Transverse colon (tissue), 4 donors: ENCODE data around the gene ASB9. TPM values are rescaled to one million over a fixed set of nuclear protein-coding genes. Genes with fewer than 3 reads are reported as not detected.
A peak's percentile ranks its signal among the peaks of the same experiment; 100 is the strongest.

ENCODE experiments used
- DNase-seq: peaks from one replicate; pipeline ENCODE4 v3.0.0-alpha.2; 2019
- H3K27ac ChIP-seq, 4 donors: fragments of 200-600 bp; sonication (generic); 2 replicates each; pipeline ENCODE4 v1.5.1; 2016 to 2018; ENCODE audit warnings: inconsistent platforms in 4 of 4
- H3K27me3 ChIP-seq: fragments of 200-600 bp; sonication (generic); 2 replicates; pipeline ENCODE4 v1.5.1; 2017; ENCODE audit warnings: inconsistent platforms
- H3K36me3 ChIP-seq, 4 donors: fragments of 200-600 bp; sonication (generic); 2 replicates each; pipeline ENCODE4 v1.5.1; 2017 to 2019; ENCODE audit warnings: inconsistent platforms in 4 of 4
- H3K4me1 ChIP-seq, 4 donors: fragments of 200-600 bp; sonication (generic); 2 replicates each; pipeline ENCODE4 v1.5.1; 2017 to 2020; ENCODE audit warnings: inconsistent platforms in 4 of 4
- H3K4me3 ChIP-seq, 4 donors: fragments of 200-600 bp; sonication (generic); 1 replicate in 1 of 4; 2 replicates in 3 of 4; pipeline versions ENCODE4 v1.5.1 to v1.6.1; 2017 to 2019; ENCODE audit warnings: inconsistent platforms in 4 of 4
- H3K9me3 ChIP-seq, 2 donors: fragments of 200-600 bp; sonication (generic); 2 replicates each; pipeline ENCODE4 v1.5.1; 2017 to 2019; ENCODE audit warnings: inconsistent platforms in 2 of 2
- EP300 ChIP-seq: sonication (generic); formaldehyde crosslinking; IDR thresholded peaks from one replicate; pipeline ENCODE4 v1.6.1; 2017; ENCODE audit warnings: antibody characterized with exemption, low read depth
- POLR2A ChIP-seq: fragments of 450-650 bp; IDR thresholded peaks from one replicate; pipeline ENCODE4 v1.6.1; 2016; ENCODE audit warnings: antibody characterized with exemption, mild to moderate bottlenecking, moderate library complexity
- POLR2AphosphoS5 ChIP-seq, 3 donors: sonication (generic); formaldehyde crosslinking; IDR thresholded peaks; one replicate each; pipeline ENCODE4 v1.6.1; 2016; ENCODE audit warnings: antibody characterized with exemption in 3 of 3
- WGBS, 2 donors: methylation state at CpG; one replicate each; pipeline ENCODE4 v1.1.5; 2018; ENCODE audit warnings: low coverage in 1 of 2; 5-methylcytosine and 5-hydroxymethylcytosine counted together
- in situ Hi-C, 4 donors: fragments of 200-750 bp; cut with MboI; loops; one replicate each; pipeline versions ENCODE4 v1.15.0 to v1.15.1; 2017; ENCODE audit warnings: low sequenced_read_pairs in 3 of 4, low pct_ligation_motif_present in 1 of 4, low pct_unique_long_range_greater_than_20kb in 1 of 4
- intact Hi-C: fragments of 100-400 bp; cut with DNase I; formaldehyde crosslinking; loops from one replicate; pipeline ENCODE4 v1.15.1; 2023; ENCODE audit warnings: low total_unique reads
- total RNA-seq, 4 donors: library from RNA; depleted of rRNA; stranded (reverse); fragments of >200 nt; gene quantifications; one replicate each; pipeline ENCODE4 v1.1.0, GENCODE V29; 2016
- TF ChIP-seq, protein P1 (sequence below), 5 experiments: fragments of 200-600 bp in 3 of 5; fragments of 450-650 bp in 2 of 5; sonication (generic) in 3 of 5; IDR thresholded peaks; 1 replicate in 2 of 5; 2 replicates in 3 of 5; pipeline ENCODE4 v1.5.1; 2016 to 2017; ENCODE audit warnings: antibody characterized with exemption in 5 of 5, inconsistent platforms in 3 of 5, mild to moderate bottlenecking in 2 of 5, moderate library complexity in 1 of 5

The ASB9 gene
- total RNA-seq, 4 donors from 2014 or later: 1.8 to 3.0 (median 2.5) TPM; not detected in 1

DNA sequence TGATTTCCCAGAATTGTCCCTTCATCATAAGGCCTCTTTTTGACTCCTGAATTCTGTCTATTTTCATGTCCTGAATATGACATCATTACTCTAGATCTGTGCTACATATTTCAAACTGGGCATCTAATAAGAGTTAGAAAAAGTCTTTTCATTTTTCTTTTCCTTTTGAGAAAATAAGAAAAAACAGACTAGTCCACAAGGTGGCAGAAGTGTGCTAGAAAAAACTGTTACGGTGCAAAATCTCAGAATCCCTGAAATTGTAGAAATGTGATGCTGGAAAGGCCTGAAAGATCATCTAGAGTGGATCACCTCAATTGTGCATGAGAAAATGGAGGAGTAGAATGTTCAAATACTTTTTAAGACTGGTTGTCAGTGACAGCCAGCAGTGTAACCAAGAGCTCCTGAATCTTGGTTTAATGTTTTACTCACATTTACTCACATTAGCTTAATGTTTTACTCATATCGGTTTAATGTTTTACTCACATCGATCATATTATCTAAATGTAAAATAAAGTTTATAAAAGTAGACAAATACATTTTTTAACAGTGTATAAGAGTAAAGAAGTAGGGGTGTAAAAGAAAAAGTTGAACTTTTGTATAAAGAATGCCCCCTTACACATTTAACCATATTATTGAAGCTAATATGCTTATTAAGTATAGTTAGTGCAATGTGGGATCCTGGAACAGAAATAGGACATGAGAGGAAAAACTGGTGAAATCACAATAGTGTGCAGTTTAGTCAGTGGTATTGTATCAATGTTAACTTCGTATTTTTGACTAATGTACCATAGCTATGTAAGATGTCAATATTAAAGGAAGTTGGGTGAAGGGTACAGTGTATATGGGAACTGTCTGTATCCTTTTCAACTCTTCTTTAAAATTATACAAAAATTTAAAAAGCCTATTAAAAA lies 30.3 kb upstream of the ASB9 start:
- Histone ChIP-seq H3K27ac (peak overlapping the region; percentile 9 to 49 (median 36)), H3K4me3 (no peak overlapping the region), H3K4me1 (peaks cover 0 to 4% (median 0%) of the 10 kb centered on the region in 4 donors), H3K27me3 (no peaks in the 10 kb centered on the region), H3K36me3 (no peaks in the 10 kb centered on the region), H3K9me3 (no peaks in the 10 kb centered on the region)
- intact Hi-C loops: no loop called here
- TF ChIP-seq, protein P1, sequence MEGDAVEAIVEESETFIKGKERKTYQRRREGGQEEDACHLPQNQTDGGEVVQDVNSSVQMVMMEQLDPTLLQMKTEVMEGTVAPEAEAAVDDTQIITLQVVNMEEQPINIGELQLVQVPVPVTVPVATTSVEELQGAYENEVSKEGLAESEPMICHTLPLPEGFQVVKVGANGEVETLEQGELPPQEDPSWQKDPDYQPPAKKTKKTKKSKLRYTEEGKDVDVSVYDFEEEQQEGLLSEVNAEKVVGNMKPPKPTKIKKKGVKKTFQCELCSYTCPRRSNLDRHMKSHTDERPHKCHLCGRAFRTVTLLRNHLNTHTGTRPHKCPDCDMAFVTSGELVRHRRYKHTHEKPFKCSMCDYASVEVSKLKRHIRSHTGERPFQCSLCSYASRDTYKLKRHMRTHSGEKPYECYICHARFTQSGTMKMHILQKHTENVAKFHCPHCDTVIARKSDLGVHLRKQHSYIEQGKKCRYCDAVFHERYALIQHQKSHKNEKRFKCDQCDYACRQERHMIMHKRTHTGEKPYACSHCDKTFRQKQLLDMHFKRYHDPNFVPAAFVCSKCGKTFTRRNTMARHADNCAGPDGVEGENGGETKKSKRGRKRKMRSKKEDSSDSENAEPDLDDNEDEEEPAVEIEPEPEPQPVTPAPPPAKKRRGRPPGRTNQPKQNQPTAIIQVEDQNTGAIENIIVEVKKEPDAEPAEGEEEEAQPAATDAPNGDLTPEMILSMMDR (IDR thresholded peaks at IDR 0.05): peak; percentile 29 to 47 (median 32)
- no peak for TF ChIP-seq POLR2AphosphoS5 (IDR thresholded peaks at IDR 0.05)
- TF ChIP-seq POLR2A: no peak
- no peak for TF ChIP-seq EP300
- DNase-seq: no peak
- 31% methylated on average over 3 to 4 of the region's 4 CpGs for WGBS, 2 donors
- in situ Hi-C loops: no loop called here

DNA sequence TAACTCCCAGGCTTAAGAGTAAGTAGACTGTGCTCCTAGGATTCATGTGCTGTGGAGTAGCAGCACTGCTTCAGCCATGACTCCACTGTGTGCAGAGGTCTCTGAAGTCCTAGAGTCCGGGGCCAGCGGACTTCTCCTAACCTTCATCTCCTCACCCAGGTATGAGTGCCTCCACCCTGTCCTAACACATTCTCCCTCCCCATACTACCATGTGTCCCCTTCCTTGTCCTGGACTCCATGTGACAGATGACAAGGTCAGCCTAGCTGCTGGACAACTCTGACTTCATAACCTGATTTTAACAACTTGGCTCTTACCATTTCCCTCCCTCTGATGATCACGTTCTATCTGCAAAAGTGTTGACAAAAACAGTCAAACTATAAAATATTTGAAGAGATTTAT lies 28.9 kb upstream of the ASB9 start:
- Histone ChIP-seq H3K4me3 (no peak overlapping the region), H3K9me3 (no peaks in the 10 kb centered on the region), H3K36me3 (no peaks in the 10 kb centered on the region), H3K27ac (peak overlapping the region in 2 of 4 donors; percentile 6 to 12), H3K4me1 (peaks cover 0 to 4% (median 0%) of the 10 kb centered on the region in 4 donors), H3K27me3 (no peaks in the 10 kb centered on the region)
- 60 to 74% methylated on average over 1 to 3 of the region's 3 CpGs for WGBS, 2 donors
- DNase-seq: no peak
- no peak for TF ChIP-seq POLR2AphosphoS5 (IDR thresholded peaks at IDR 0.05)
- TF ChIP-seq POLR2A: no peak
- TF ChIP-seq, protein P1 (IDR thresholded peaks at IDR 0.05): no peak
- TF ChIP-seq EP300: no peak
- intact Hi-C loops (no loop called here), in situ Hi-C loops (no loop called here)

DNA sequence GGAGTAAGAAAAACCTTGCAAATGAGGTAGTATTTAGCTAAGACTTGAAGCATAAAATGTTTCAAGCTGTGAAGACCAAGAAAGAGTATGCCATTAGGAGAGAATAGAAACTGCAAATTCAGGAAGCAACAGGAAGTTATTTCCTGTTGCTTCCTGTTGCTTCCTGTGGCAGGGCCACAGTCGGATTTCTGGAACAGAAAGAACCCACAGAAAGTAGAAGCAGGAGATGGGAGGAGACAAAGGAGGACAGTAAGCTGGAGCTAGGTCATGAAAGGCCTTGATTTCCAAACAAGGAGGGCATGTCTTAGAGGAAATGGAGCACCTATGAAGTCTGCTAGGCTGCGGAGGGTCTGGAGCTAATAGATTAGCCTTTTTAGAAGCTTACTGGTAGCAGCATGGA lies 28.3 kb upstream of the ASB9 start:
- Histone ChIP-seq H3K27ac (peak overlapping the region in 2 of 4 donors; percentile 6 to 12), H3K9me3 (no peaks in the 10 kb centered on the region), H3K36me3 (no peaks in the 10 kb centered on the region), H3K4me1 (peaks cover 0 to 4% (median 0%) of the 10 kb centered on the region in 4 donors), H3K27me3 (no peaks in the 10 kb centered on the region), H3K4me3 (no peak overlapping the region)
- WGBS, 2 donors: 65% methylated on average over 2 of the region's 2 CpGs; no CpG with 5 or more reads in 1 of the 2 donors
- intact Hi-C loops: no loop called here
- TF ChIP-seq POLR2AphosphoS5 (IDR thresholded peaks at IDR 0.05): no peak
- no peak for TF ChIP-seq POLR2A
- TF ChIP-seq, protein P1 (IDR thresholded peaks at IDR 0.05): no peak
- no peak for TF ChIP-seq EP300
- DNase-seq: no peak
- in situ Hi-C loops: no loop called here

DNA sequence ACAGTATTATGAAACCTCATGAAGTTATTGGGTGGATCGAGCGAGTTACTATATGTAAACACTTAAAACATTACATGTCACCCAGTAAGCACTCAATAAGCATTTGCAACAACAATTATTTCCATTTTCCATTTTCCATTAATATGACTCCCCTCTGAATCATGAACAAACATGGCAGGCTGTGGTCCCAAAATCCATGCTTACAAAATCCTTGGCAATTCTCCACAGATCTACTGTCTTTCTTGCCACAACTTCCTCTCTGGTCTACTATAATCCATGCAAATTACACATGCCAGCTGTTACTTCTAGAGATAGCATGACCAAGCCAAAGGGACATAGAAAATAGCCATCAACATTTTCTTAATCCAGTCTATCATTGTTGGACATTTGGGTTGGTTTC lies 23.6 kb upstream of the ASB9 start:
- no peak for DNase-seq
- intact Hi-C loops (no loop called here), in situ Hi-C loops (no loop called here)
- Histone ChIP-seq H3K27me3 (no peaks in the 10 kb centered on the region), H3K36me3 (no peaks in the 10 kb centered on the region), H3K27ac (no peak overlapping the region), H3K9me3 (no peaks in the 10 kb centered on the region), H3K4me1 (no peaks in the 10 kb centered on the region), H3K4me3 (no peak overlapping the region)
- 88% methylated on average over 2 of the region's 2 CpGs; no CpG with 5 or more reads in 1 of the 2 donors for WGBS, 2 donors
- no peak for TF ChIP-seq POLR2A
- no peak for TF ChIP-seq POLR2AphosphoS5 (IDR thresholded peaks at IDR 0.05)
- no peak for TF ChIP-seq EP300
- TF ChIP-seq, protein P1 (IDR thresholded peaks at IDR 0.05): no peak
